HCT116 (cell line): ENCODE data around the gene DEFB124. TPM values are rescaled to one million over a fixed set of nuclear protein-coding genes. Genes with fewer than 3 reads are reported as not detected.

Source experiments
- ATAC-seq: fragments of 200-7000 bp; cut with Tn5 transposase; 2 replicates; pipeline ENCODE4 v1.9.1; 2020; ENCODE audit warnings: mild to moderate bottlenecking, moderate library complexity
- BruUV-seq: library from RNA; stranded (reverse); fragments of 400-500 nt; replicated peaks from 2 replicates; lab custom pipeline; 2021; lab: Mats Ljungman, UMichigan
- CTCF ChIA-PET: fragments of 300-600 bp; sonication (Branson Sonifier 250); formaldehyde crosslinking; loops from one replicate; lab custom pipeline; 2021; ENCODE audit warnings: antibody characterized with exemption; lab: Charles Lee
- POLR2A ChIA-PET: fragments of 300-600, 350-600 bp; sonication (Branson Sonifier 250); formaldehyde crosslinking; loops from one replicate; lab custom pipeline; 2021; ENCODE audit warnings: antibody characterized with exemption; lab: Charles Lee
- RAD21 ChIA-PET, 2 experiments: fragments of 300-600 bp; sonication (Branson Sonifier 250); formaldehyde crosslinking; loops; one replicate each; lab custom pipeline; 2023; ENCODE audit warnings: low total read pairs in 2 of 2; ENCODE audit not compliant: uncharacterized antibody in 2 of 2, unreplicated experiment in 2 of 2, low non-redundant PET in 1 of 2; lab: Charles Lee
- DNase-seq: peaks from one replicate; pipeline ENCODE4 v3.0.0-alpha.2; 2010; ENCODE audit warnings: low read depth, low spot score
- H2AFZ ChIP-seq: fragments of 200-600 bp; shearing (Covaris generic), sonication (generic); 2 replicates; pipeline ENCODE4 v1.6.1; 2017; ENCODE audit warnings: low read depth, mixed run types, mixed read lengths, antibody characterized with exemption, low read length; ENCODE audit not compliant: poor library complexity, severe bottlenecking
- H3K27ac ChIP-seq: 2 replicates; pipeline ENCODE4 v1.5.1; 2012; ENCODE audit warnings: low read depth, low read length
- H3K27me3 ChIP-seq: fragments of 200-600 bp; sonication (generic); 2 replicates; pipeline ENCODE4 v1.6.1; 2016; ENCODE audit warnings: mixed run types, low read length, mixed read lengths; ENCODE audit not compliant: insufficient read depth
- H3K36me3 ChIP-seq, 2 experiments: fragments of 200-500 bp in 1 of 2; fragments of 200-600 bp in 1 of 2; sonication (Bioruptor generic) in 1 of 2; sonication (generic) in 1 of 2; 2 replicates each; pipeline versions ENCODE4 v1.5.1 to v1.6.1; 2014 to 2016; ENCODE audit warnings: low read length in 2 of 2, inconsistent platforms in 1 of 2, mixed read lengths in 1 of 2, mixed run types in 1 of 2; ENCODE audit not compliant: insufficient read depth in 2 of 2, control insufficient read depth in 1 of 2
- H3K4me1 ChIP-seq, 2 experiments: fragments of 200-600 bp in 1 of 2; sonication (generic) in 1 of 2; 2 replicates each; pipeline versions ENCODE4 v1.5.1 to v1.6.1; 2012 to 2017; ENCODE audit warnings: low read length in 2 of 2, inconsistent platforms in 1 of 2, mild to moderate bottlenecking in 1 of 2, mixed read lengths in 1 of 2, mixed run types in 1 of 2, moderate library complexity in 1 of 2; ENCODE audit not compliant: insufficient read depth in 2 of 2, control insufficient read depth in 1 of 2
- H3K4me2 ChIP-seq: fragments of 200-600 bp; sonication (generic); 2 replicates; pipeline ENCODE4 v1.6.1; 2017; ENCODE audit warnings: mixed run types, low read length, mixed read lengths
- H3K4me3 ChIP-seq, 2 experiments: fragments of 200-600 bp in 1 of 2; sonication (generic) in 1 of 2; replicated peaks in 1 of 2; 2 replicates each; pipeline ENCODE4 v1.5.1; 2011 to 2016; ENCODE audit warnings: low read length in 2 of 2, control low read depth in 1 of 2, low read depth in 1 of 2, mild to moderate bottlenecking in 1 of 2, mixed read lengths in 1 of 2, mixed run types in 1 of 2
- H3K79me2 ChIP-seq: fragments of 200-600 bp; sonication (generic); 2 replicates; pipeline ENCODE4 v1.6.1; 2017; ENCODE audit warnings: mild to moderate bottlenecking, mixed run types, low read length, moderate library complexity, mixed read lengths; ENCODE audit not compliant: insufficient read depth
- H3K9ac ChIP-seq: fragments of 200-600 bp; sonication (generic); 2 replicates; pipeline ENCODE4 v1.6.1; 2016; ENCODE audit warnings: low read length, mixed read lengths
- H3K9me2 ChIP-seq: fragments of 200-600 bp; sonication (generic), shearing (Covaris generic); 2 replicates; pipeline ENCODE4 v1.6.1; 2017; ENCODE audit warnings: mixed run types, mild to moderate bottlenecking, moderate library complexity; ENCODE audit not compliant: insufficient read depth
- H3K9me3 ChIP-seq, 2 experiments: fragments of 200-500 bp in 1 of 2; fragments of 200-600 bp in 1 of 2; sonication (Bioruptor generic) in 1 of 2; sonication (generic) in 1 of 2; 2 replicates each; pipeline ENCODE4 v1.6.1; 2014 to 2017; ENCODE audit warnings: low read length in 2 of 2, mixed read lengths in 2 of 2, inconsistent platforms in 1 of 2, low read depth in 1 of 2, mild to moderate bottlenecking in 1 of 2, mixed run types in 1 of 2, moderate library complexity in 1 of 2; ENCODE audit not compliant: control insufficient read depth in 1 of 2, insufficient read depth in 1 of 2
- H4K20me1 ChIP-seq: fragments of 200-600 bp; sonication (generic), shearing (Covaris generic); 2 replicates; pipeline ENCODE4 v1.6.1; 2017; ENCODE audit warnings: mixed run types, mild to moderate bottlenecking, moderate library complexity; ENCODE audit not compliant: insufficient read depth
- CBX3 ChIP-seq: IDR thresholded peaks from 2 replicates; pipeline ENCODE4 v1.6.1; 2012; ENCODE audit warnings: low read depth
- EGR1 ChIP-seq: IDR thresholded peaks from 2 replicates; pipeline ENCODE4 v1.6.1; 2012; ENCODE audit warnings: low read depth
- ELF1 ChIP-seq: IDR thresholded peaks from 2 replicates; pipeline ENCODE4 v1.6.1; 2012; ENCODE audit warnings: low read depth, borderline replicate concordance
- EZH2phosphoT487 ChIP-seq: fragments of 200-600 bp; IDR thresholded peaks from 2 replicates; pipeline ENCODE4 v1.6.1; 2018; ENCODE audit warnings: antibody characterized with exemption, borderline replicate concordance
- FOSL1 ChIP-seq: IDR thresholded peaks from 2 replicates; pipeline ENCODE4 v1.6.1; 2012; ENCODE audit warnings: low read depth
- POLR2A ChIP-seq: IDR thresholded peaks from 2 replicates; pipeline ENCODE4 v1.7.0; 2011; ENCODE audit warnings: borderline replicate concordance; ENCODE audit not compliant: insufficient read depth, insufficient read length; ENCODE audit errors: extremely low read depth
- RAD21 ChIP-seq: IDR thresholded peaks from 2 replicates; pipeline ENCODE4 v1.6.1; 2012; ENCODE audit warnings: low read depth, mild to moderate bottlenecking
- SIN3A ChIP-seq: IDR thresholded peaks from 2 replicates; pipeline ENCODE4 v1.6.1; 2012; ENCODE audit warnings: low read depth
- SRF ChIP-seq: IDR thresholded peaks from 2 replicates; pipeline ENCODE4 v1.6.1; 2012; ENCODE audit warnings: low read depth
- ZNF274 ChIP-seq: fragments of 200-500 bp; sonication (Bioruptor generic); IDR thresholded peaks from 2 replicates; pipeline ENCODE4 v1.6.1; 2014; ENCODE audit warnings: mild to moderate bottlenecking, low read depth, low read length, inconsistent platforms
- intact Hi-C: fragments of 100-400 bp; cut with micrococcal nuclease; formaldehyde crosslinking; loops from 2 replicates; pipeline ENCODE4 v1.10.0; 2022
- total RNA-seq: library from RNA; stranded (reverse); gene quantifications from one replicate; pipeline ENCODE4 v1.2.1, GENCODE V29; 2021; ENCODE audit not compliant: unreplicated experiment
- TF ChIP-seq, protein P1 (sequence below): IDR thresholded peaks from 2 replicates; pipeline ENCODE4 v1.6.1; 2011; ENCODE audit warnings: mild to moderate bottlenecking, low read length, moderate library complexity; ENCODE audit not compliant: insufficient replicate concordance; ENCODE audit errors: extremely low read depth

DEFB124 gene
- total RNA-seq, 1 experiment from 2014 or later: not detected

DNA sequence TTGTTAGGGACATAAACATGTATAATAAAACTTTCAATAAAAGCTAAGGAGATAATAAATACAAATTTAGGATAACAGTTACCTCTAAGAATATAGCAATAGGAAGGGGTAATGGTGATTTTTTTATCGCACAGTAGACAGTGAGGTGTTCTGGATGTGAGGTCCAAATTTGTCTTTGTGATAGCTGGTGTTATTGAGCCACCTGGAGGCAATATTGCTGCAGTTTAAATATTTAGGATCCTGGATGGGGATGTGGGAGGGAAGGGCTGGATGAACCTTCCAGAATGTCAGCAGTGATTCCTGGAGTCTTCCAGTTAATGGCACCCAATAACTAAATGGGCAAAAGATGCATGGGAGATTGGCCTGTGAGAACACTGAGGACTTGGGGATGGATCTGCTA, 20.6 kb downstream of the DEFB124 start:
- Histone ChIP-seq H3K4me2 (no peak overlapping the region), H3K9me3 (no peaks in the 10 kb centered on the region), H3K4me1 (no peaks in the 10 kb centered on the region), H3K9ac (no peak overlapping the region), H3K27ac (no peak overlapping the region), H3K36me3 (no peaks in the 10 kb centered on the region), H3K4me3 (no peak overlapping the region), H3K27me3 (no peaks in the 10 kb centered on the region), H3K9me2 (no peaks in the 10 kb centered on the region), H2AFZ (no peak overlapping the region), H3K79me2 (no peaks in the 10 kb centered on the region), H4K20me1 (no peaks in the 10 kb centered on the region)
- DNase-seq: no peak
- no TSS peak for BruUV-seq
- intact Hi-C loops: loop anchor here (5.0 kb wide), 1 partner anchor 158 kb away; no protein-coding TSS in a partner anchor
- ChIA-PET CTCF (no interaction called here), RAD21 (no interaction called here), POLR2A (interaction anchor here (0.8 kb wide), 1 partner anchor 41 kb away, joined by 4 read pairs; no protein-coding TSS in a partner anchor)
- ATAC-seq: no peak
- TF ChIP-seq CBX3 (no peak), SRF (no peak), FOSL1 (no peak), RAD21 (peak; percentile 18; the same call in 1 of the 2 replicates), ELF1 (no peak)

DNA sequence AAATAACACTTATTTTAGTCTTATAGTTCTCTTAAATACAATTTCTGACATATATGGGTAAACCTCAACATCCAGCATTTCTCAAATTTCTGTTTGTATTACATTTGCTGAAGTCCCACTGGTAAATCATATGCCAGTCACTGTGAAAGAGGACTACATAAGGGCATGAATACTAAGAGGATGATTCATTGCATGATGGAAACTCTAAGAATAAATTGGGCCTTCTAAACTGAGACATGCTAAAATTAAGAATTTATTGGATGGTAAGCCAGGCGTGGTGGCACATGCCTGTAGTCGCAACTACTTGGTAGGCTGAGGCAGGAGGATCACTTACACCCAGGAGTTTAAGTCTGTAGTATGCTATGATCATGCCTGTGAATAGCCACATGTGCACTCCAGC, 22.4 kb downstream of the DEFB124 start:
- H3K4me3 ChIP-seq: no peak overlapping the region
- BruUV-seq: no TSS peak
- CTCF ChIA-PET: no interaction called here
- H3K4me2 ChIP-seq: no peak overlapping the region
- H3K4me1 ChIP-seq: no peaks in the 10 kb centered on the region
- H3K36me3 ChIP-seq: no peaks in the 10 kb centered on the region
- H4K20me1 ChIP-seq: no peaks in the 10 kb centered on the region
- no peaks in the 10 kb centered on the region for H3K79me2 ChIP-seq
- H3K9me3 ChIP-seq: no peaks in the 10 kb centered on the region
- no peak overlapping the region for H3K27ac ChIP-seq
- no peaks in the 10 kb centered on the region for H3K9me2 ChIP-seq
- H3K9ac ChIP-seq: no peak overlapping the region
- POLR2A ChIA-PET: no interaction called here
- TF ChIP-seq EGR1: no peak
- TF ChIP-seq EZH2phosphoT487: no peak
- TF ChIP-seq ELF1: no peak
- no peak for TF ChIP-seq CBX3
- no peak for TF ChIP-seq SIN3A
- TF ChIP-seq, protein P1, sequence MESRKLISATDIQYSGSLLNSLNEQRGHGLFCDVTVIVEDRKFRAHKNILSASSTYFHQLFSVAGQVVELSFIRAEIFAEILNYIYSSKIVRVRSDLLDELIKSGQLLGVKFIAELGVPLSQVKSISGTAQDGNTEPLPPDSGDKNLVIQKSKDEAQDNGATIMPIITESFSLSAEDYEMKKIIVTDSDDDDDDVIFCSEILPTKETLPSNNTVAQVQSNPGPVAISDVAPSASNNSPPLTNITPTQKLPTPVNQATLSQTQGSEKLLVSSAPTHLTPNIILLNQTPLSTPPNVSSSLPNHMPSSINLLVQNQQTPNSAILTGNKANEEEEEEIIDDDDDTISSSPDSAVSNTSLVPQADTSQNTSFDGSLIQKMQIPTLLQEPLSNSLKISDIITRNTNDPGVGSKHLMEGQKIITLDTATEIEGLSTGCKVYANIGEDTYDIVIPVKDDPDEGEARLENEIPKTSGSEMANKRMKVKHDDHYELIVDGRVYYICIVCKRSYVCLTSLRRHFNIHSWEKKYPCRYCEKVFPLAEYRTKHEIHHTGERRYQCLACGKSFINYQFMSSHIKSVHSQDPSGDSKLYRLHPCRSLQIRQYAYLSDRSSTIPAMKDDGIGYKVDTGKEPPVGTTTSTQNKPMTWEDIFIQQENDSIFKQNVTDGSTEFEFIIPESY: no peak
- TF ChIP-seq ZNF274: no peak
- TF ChIP-seq SRF: no peak
- no peak for TF ChIP-seq POLR2A
- TF ChIP-seq, all 23 proteins: peak for 0
- RAD21 ChIA-PET: no interaction called here
- H2AFZ ChIP-seq: no peak overlapping the region
- no peaks in the 10 kb centered on the region for H3K27me3 ChIP-seq
- DNase-seq: no peak
- intact Hi-C loops: loop anchor here (5.0 kb wide), 1 partner anchor 160 kb away; no protein-coding TSS in a partner anchor
- ATAC-seq: no peak
